GM21447 (cell line): Measurements from ENCODE around the gene MGAT5.

Experiments
- ATAC-seq: cut with Tn5 transposase; IDR thresholded peaks from one replicate; pipeline ENCODE4 v1.9.1; 2021; ENCODE audit not compliant: unreplicated experiment

The MGAT5 gene, protein sequence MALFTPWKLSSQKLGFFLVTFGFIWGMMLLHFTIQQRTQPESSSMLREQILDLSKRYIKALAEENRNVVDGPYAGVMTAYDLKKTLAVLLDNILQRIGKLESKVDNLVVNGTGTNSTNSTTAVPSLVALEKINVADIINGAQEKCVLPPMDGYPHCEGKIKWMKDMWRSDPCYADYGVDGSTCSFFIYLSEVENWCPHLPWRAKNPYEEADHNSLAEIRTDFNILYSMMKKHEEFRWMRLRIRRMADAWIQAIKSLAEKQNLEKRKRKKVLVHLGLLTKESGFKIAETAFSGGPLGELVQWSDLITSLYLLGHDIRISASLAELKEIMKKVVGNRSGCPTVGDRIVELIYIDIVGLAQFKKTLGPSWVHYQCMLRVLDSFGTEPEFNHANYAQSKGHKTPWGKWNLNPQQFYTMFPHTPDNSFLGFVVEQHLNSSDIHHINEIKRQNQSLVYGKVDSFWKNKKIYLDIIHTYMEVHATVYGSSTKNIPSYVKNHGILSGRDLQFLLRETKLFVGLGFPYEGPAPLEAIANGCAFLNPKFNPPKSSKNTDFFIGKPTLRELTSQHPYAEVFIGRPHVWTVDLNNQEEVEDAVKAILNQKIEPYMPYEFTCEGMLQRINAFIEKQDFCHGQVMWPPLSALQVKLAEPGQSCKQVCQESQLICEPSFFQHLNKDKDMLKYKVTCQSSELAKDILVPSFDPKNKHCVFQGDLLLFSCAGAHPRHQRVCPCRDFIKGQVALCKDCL

DNA sequence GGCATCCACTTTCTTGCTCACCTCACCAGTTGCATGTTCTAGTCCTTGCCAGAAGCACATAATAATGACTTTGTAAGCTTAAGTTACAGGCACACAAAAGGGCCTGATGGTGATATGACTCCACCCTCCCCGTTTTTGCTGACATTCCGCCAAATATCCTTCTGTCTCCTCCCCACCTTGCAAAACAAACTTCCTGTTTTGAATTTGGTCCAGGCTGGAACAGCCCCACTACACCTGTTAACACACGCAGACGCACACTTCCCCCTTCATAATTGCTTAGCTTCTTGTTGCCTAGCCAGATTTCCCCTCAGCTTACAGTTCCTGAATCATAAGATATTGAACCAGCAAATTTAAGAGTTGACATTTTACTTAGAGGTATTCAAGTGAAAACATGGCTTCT is at the start of gene MGAT5:
TSS of gene MGAT5 (plus strand) at position 269 of the 400 bp plus-strand sequence. CDS start 332 bp downstream, outside the sequence.
- peak; percentile 6 for ATAC-seq

DNA sequence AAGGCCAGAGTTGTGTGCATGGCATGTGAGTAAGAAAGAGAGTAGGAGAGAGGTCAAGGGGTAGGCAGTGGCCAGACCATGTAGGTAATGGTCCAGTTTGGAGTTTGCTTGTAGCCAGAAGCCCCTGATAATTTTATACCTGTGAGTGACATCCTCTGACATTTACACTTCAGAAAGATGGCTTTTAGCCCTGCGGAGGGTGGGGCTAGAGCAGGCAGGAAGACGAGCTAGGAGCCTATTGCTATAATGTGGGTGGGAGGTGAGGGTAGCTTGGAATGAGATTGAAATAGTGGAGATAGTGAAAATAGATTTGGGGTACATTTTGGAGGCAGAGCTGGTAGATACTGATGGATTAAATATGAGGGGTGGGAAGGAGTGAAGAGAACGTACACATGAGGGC is 48.8 kb upstream of the MGAT5 start:
- no peak for ATAC-seq

DNA sequence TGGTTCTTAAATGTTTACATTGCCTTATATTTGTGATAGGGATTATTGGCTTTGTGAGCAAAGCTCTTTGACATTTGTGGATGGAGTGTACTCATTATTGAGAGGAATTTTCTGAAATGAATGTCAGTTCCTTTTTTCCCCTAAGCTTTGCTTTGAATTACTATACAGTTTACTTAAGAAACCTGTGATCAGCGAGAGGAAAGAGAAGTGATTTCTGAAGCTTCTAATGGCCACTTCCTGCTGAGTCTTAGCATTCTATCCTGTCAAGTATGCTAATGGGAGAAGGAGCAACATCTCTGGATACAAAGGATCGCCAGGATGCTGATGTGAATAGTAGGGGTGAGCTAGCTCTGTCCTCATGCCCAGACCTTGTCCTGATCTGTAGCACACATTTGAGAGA is 47.8 kb upstream of the MGAT5 start:
- no peak for ATAC-seq

DNA sequence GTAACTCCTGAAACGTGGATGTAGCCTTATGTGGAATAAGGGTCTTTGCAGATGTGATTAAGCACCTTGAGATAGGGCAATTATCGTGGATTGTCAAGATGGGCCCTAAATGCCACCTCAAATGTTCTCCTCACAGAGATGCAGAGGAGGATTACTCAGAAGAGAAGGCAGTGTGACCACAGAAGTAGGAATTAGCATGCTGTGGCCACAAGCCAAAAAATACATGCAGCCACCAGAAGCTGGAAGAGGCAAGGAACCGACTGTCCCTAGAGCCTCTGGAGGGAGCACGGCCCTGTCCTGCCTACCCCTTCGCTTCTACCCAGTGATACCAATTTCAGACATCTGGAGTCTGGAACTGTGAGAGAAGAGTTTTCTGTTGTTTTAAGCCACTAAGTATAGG is 47.3 kb upstream of the MGAT5 start:
- ATAC-seq, result no peak

DNA sequence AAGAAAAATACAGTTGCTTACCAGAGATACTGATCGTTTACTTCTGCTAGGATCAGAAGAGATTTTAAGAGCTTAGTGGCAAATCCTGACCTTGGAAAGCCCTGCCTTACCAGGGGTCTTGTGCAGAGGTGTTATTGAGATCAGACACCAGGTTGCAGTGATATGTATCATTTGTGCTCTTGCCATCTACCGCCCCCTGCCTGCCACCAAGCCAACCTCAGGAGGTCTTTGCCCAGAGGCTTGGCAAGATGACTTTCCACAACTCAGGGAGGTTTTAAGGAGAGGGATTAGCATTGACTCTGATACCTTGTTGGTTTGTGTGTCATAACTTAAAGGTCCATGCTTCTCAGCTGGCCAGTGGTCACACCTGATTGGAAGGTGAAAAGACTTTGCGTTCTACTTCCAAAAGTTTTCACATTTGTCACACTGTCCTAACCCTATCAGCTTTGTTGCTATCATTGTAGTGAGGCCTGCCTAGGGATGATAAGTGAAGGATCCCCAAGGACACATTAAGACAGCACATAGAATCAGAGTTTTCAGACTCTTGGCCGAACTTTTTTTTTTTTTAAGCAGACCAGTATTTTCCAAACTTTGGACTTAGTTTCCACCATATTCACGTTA is 46.2 kb upstream of the MGAT5 start:
- ATAC-seq, result peak; percentile 72

DNA sequence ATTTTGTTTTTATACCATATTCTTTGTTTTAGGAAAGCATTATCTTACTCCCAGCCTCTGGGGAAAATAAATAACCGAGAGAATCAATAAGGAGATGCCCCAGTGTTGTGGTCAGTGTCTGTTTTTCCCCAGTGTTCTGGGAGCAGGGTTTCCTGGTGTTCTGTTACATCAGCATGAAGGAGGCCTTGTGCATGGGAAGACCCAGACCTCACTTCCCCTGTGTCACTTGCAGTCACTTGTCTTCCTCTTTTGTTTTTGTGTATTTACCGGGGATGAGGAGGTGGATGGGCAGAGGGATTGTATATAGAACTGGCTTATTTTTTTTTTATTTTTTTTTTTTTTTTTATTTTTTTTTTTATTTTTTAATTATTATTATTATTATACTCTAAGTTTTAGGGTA is 45.0 kb upstream of the MGAT5 start:
- ATAC-seq, result no peak

DNA sequence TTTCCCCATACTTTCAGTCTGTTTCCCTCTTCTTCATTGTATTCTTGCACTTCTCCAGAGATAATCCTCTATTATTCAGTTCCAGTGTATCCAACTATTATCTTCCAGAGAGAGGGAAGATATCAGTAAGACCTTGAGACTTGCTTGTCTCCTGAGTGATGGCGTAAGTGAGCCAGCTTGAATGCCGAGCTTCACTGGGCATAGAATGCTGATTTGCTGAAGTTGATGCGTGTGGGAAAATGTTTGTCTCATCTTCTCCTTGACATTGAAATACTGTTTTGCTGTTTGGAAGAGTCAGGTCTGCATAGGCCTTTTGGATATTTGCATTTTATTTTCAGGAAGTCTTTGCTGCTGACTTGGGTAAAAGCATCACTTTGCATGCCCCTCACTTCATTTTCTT is 41.1 kb upstream of the MGAT5 start:
- ATAC-seq, result no peak

DNA sequence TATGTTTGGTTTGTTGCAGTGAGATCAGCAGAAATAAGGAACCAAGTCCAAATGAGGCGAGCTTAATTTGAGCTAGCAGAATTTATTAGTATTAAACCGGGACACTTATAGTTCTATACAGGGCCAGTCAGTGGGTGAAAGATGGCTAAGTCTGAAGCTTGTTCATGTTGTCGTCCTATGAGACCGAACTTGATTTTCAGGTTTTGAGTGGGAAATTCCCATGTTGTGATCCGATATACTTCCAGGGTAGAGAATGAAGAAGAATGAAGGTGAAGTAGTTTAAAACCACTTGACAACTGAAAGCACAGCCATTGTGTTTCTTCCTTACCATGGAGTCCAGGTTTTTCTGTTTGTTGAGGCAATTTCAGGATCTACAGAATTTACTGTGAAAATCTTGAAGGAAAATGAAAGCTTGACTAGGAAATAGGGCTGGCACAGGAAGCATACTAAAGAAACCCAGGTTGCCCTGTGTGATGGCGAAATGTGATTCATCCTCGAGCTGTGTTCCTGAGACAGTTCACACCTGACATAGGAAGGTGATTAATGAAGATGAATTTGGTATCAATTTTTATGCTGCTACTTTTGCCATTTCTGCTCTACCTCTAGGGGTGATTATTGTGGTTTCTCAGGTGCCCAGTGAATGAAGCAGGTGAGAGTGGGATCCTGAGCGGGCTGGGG is 37.6 kb upstream of the MGAT5 start:
- no peak for ATAC-seq

DNA sequence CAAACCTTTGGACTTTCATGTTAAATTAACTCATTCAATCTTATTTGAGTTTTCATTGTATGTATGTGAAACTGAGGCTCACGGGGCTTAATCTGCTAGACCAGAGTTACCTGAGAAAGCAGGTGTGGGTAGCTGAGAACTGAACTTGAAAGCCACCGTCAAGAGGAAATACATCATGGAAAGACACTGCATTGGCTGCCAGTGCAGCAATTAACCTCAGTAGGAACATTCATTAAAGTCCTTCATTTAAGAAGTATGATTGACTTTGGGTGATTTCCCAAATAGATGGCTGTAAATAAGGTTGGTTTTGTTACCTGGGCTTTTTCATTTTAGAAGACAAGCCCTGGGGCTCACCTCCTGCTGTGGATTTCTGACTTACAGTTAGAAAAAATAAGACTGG is 36.5 kb upstream of the MGAT5 start:
- no peak for ATAC-seq

DNA sequence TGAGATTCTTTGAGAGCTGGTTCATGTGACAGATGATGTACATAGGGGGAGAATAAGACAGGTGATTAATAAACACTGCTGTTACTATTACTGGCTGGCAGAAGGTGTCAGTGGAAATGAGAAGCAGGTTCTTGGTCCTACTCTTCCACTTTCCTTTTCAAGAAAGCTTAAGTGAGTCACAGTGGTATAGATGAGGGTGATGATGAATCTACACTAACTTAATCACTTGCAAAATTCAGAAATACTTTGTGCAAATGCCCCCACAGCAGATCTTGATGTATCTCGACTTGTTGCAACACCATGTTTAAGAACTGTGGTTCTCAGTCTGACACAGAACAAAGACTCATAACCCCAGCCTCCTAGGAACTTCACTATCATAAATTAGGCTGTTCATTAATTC is 35.9 kb upstream of the MGAT5 start:
- ATAC-seq, result peak; percentile 65

DNA sequence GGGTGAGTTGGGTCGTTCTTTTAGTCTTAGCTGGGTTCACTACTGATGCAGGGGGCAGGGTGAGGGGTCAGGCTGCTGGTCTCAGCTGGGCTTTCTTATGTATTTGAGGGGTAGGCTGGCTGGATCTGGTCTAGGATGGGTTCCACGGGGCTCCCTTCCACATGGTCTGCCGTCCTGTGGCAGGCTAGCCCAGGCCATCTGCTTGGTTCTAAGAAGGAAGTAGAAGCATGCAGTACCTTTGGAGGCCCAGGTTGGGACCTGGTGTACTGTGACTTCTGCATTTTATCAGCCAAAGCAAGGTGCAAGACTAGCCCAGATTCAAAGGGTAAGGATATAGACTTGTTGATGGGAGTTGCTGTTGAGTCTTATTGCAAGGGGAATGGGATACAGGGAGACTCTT is 35.5 kb upstream of the MGAT5 start:
- no peak for ATAC-seq

DNA sequence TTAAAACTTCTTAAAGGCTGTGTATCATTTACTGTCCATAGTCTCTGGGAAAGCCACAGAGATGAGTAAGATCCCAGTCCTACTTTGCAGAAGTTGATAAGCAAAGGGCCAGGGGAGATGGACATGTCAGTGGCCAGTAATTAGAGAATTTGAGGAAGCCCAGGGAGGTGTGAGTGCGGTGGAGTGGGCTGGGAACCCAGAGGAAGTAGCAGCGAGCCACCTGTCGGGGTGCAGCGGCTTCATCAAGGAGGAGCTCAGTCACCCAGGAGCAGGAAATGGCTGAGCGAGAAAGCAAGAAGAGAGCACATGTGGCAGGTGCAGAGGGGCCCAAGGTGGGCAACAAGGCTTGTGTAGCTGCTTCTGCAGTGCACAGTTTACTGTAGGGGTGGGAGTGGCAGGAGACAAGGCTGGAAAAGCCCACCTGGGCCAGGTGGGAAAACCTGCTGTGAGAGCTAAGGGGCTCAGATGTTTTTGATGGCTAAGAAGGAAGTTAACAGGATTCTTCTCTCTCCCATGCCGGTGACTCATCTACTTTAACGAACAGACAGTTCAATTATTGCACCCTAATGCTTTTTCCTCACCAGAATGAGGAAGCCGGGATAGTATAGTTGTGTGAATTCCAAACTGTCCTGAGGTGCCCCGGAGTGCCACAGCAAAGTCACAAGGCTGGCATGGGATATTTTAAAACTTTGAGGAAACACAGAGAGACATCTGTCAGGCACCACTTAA is 34.8 kb upstream of the MGAT5 start:
- peak; percentile 73 for ATAC-seq

DNA sequence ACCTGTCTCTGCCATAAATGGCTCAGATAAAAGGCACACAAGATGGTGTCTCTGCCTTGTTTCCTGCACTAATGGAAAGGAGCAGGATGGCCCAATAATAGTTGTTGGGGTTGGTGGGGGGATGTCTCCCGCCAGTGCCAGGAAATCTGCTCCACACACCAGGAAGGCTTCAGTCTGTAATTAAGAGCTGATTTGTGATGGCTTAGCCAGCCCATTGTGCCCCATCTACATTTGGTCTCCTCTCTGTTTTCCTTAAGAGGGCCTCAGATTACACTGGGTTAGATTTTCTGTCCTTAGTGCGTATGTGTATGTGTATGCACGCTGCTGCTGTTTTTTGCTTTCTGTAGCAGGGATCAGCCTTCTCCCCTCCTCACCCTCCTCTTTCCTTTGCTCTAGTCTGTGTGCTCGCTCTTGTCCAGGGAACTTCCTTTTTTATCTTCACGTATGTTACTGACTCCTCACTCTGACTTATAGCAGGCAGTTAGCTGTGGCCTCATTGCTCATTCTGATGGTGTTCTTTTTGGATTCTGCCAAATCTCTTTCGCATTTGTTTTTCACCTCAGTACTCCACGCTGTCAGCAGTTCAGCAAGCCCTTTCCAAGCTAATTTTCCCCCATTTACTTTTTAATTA is 33.4 kb upstream of the MGAT5 start:
- ATAC-seq, result no peak

DNA sequence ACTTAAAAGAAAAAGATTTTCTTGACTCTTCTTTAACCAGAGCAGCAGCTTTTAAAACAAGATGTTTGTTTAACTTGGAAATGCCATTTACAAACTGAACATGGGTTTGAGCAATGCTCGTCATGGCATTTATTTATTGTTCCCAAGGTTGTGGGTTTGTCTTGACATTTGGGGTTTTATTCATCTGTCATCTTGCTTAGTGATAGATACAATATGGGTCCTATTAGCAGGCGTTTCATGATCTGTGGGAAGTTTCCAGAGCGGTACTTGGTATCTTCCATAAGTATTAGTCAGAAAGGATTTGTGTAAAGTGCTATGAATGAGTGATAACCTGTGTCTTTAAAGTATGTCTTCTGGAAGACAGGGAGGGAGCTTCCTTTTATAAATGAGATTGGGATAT is 29.9 kb upstream of the MGAT5 start:
- ATAC-seq, result no peak

DNA sequence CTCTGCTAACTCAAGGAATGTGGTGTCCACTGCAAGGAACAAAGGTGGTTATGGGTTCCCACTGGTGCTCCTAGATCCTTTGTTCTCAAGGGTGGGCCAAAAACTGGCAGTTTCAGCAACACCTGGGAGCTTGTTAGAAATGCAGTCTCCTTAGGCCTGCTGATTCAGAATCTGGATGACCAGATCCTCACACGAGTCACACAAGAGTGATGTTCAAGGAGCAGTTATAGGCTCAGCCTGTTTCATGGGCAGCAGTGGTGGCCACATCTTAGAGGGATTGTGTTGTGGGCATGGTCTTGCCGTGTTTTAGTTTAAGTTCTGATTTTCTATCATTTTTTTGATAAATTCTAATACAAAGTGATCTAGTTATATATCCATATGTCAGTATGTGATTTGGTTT is 28.7 kb upstream of the MGAT5 start:
- no peak for ATAC-seq

DNA sequence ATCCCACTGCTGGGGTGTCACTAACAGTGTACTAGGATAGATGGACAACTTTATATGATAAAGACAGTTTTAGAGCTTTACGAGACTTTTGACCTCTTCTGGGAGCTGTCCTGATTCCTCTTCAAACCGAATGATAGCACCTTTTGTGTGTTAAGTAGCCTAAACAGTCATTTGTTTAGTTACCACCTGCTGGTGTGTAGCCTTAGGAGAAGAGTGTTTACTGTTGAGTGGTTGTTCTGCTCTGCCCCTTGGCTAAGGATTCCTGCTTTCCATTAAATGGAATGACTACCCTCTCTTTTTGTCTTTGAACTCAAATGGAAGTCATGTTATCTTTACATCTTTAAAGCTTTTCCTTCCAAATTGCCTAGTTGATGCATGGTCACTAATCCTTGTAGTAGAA is 28.0 kb upstream of the MGAT5 start:
- ATAC-seq, result no peak

DNA sequence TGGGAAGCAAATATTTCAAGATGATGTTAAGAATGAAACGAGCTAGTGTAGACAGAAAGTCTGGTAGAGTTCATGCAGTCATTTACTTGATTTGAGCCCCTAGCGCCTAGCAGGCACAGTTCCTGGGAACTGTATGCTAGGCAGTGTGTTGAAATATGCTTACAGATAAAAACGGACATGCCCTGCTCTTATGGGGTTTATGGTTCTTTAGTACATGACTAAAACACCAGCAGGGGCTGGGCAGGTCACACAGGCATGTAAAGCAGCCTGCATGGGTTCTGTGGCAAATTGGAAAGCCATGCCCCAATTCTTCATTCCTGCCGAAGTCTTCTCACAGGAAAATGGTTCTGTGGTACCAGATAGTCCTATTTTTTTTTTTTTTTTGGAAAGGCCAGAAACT is 27.3 kb upstream of the MGAT5 start:
- no peak for ATAC-seq

DNA sequence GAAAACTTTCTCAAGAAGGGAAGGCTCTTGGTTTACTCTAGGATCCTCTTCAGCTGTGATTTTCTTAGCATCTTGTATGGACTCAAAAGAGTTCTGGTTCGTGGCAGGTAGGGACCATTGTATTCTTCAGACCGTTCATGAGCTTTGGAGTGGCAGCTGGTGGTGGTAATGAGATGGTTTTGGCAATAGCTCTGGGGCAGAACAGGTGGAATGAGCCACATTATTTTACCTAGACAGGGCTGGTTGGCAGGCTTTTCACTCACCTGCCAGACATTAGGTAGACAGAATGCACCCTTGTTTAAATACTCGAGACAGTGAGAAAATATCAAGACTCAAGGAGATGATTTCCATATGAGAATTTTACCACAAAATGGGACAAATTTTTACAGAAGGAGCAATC is 26.2 kb upstream of the MGAT5 start:
- no peak for ATAC-seq

DNA sequence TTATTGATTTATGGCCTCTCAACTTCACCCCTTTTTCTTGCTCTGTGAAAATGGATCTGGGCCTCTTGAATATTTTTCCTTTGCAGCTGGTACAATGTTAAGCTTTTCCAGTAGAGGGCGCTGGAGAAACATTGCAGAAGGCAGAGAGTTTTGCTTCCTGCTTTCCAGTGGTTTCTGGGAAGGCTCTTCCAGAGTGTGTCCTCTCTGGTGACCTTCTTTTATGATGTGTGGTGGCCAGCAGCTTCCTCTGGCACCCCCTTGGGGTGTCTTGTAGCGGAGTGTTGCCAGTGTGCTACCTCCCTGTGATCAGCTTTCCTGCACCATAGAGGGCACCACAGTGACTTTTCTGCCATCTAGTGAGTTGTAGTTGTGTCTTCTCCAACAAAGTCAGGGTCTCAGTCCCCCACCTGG is 25.4 kb upstream of the MGAT5 start:
- no peak for ATAC-seq

DNA sequence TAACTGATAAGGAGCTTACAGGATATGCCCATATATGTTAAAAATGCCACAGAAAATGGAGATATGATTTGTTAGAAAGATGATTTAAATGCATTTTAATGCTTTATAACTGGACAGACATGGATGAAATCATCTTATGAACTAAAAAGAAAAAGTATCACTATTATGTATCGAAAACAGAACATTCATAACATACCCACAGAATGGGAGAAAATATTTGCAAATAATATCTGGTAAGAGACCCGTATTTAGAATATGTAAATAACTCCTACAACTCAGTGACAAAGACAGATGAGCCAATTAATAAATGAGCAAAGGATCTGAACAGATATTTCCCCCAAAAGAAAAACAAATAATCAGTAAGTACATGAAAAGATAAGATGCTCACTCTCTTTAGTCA is 24.3 kb upstream of the MGAT5 start:
- ATAC-seq, result no peak
